ENCODE data around the gene NUP210L. TPM values are rescaled to one million over a fixed set of nuclear protein-coding genes. Genes with fewer than 3 reads are reported as not detected.

Gene NUP210L
- total and polyA plus RNA-seq, 2 of the 13 experiments (the other 11 are each of a cell fraction or from before 2014, with no cell fraction given), result not detected

GRCh38 chr1:154012129-154012528 is 142.7 kb downstream of the NUP210L start (continued):
- TF ChIP-seq, protein P1, sequence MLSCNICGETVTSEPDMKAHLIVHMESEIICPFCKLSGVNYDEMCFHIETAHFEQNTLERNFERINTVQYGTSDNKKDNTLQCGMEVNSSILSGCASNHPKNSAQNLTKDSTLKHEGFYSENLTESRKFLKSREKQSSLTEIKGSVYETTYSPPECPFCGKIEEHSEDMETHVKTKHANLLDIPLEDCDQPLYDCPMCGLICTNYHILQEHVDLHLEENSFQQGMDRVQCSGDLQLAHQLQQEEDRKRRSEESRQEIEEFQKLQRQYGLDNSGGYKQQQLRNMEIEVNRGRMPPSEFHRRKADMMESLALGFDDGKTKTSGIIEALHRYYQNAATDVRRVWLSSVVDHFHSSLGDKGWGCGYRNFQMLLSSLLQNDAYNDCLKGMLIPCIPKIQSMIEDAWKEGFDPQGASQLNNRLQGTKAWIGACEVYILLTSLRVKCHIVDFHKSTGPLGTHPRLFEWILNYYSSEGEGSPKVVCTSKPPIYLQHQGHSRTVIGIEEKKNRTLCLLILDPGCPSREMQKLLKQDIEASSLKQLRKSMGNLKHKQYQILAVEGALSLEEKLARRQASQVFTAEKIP (CRISPR knock-in tag; IDR thresholded peaks at IDR 0.05; ENCODE audit: borderline replicate concordance), result no peak
- TF ChIP-seq TAF1 (CRISPR knock-in tag; IDR thresholded peaks at IDR 0.05) (no peak), CENPBD1 (CRISPR knock-in tag; IDR thresholded peaks at IDR 0.05; ENCODE audit: borderline replicate concordance, low read depth) (no peak), SRF (IDR thresholded peaks at IDR 0.05; ENCODE audit: low read depth, low read length) (no peak)

GRCh38 chr1:154006136-154006535 is 148.7 kb downstream of the NUP210L start:
- H3K4me2 ChIP-seq (ENCODE audit: low read depth, low read length), result no peak overlapping the region
- FAIRE-seq, result no peak
- DNase-seq (ENCODE audit: low spot score), result no peak
- WGBS (ENCODE audit: low lambda C conversion rate), result 72% methylated on average over 3 of the region's 3 CpGs
- H4K20me1 ChIP-seq (ENCODE audit: insufficient read depth, low read length), result no peaks in the 10 kb centered on the region
- no peak overlapping the region for H2AFZ ChIP-seq (ENCODE audit: low read length)
- no peaks in the 10 kb centered on the region for H3K36me3 ChIP-seq (replicated peaks in 1 of 2; ENCODE audit: control insufficient read depth in 1 of 2, insufficient read depth in 2 of 2, low read length in 2 of 2)
- H3K27ac ChIP-seq (ENCODE audit: extremely low read length, insufficient read depth, low read length), result no peak overlapping the region
- H3K9me3 ChIP-seq (ENCODE audit: low read length), result no peaks in the 10 kb centered on the region
- no peaks in the 10 kb centered on the region for H3K79me2 ChIP-seq (ENCODE audit: insufficient read depth, low read length)
- no peak overlapping the region for H3K9ac ChIP-seq (ENCODE audit: insufficient read depth, low read depth, low read length)
- in situ Hi-C loops (cut with HindIII; ENCODE audit: extremely low pct_ligation_motif_present, low pct_unique_long_range_greater_than_20kb) (no loop called here), intact Hi-C loops (cut with micrococcal nuclease; ENCODE audit: unreplicated experiment) (no loop called here)
- no TSS peak for BruUV-seq (replicated peaks)
- ATAC-seq, result no peak
- ChIA-PET CTCF (ENCODE audit: low intra/inter-chr PET ratio, low total read pairs) (no interaction called here), POLR2A (interaction anchor here (2.3 kb wide), 1 partner anchor 15 kb away, joined by 5 read pairs; the partner anchor contains the start of gene RPS27)
- H3K4me3 ChIP-seq (replicated peaks in 1 of 3; ENCODE audit: insufficient read depth in 1 of 3, low read depth in 2 of 3, low read length in 3 of 3), result no peak overlapping the region
- peaks cover 10% of the 10 kb centered on the region for H3K4me1 ChIP-seq (ENCODE audit: insufficient read depth, low read length)
- no peaks in the 10 kb centered on the region for H3K27me3 ChIP-seq (ENCODE audit: control insufficient read depth in 1 of 2, insufficient read depth in 2 of 2, low read length in 2 of 2)
- TF ChIP-seq PAWR (CRISPR knock-in tag; IDR thresholded peaks at IDR 0.05; ENCODE audit: borderline replicate concordance) (no peak), ASH2L (IDR thresholded peaks at IDR 0.05; ENCODE audit: insufficient read length, low read depth, low read length) (no peak), ZNF770 (CRISPR knock-in tag; IDR thresholded peaks at IDR 0.05) (no peak), MAFG (CRISPR knock-in tag; IDR thresholded peaks at IDR 0.05) (no peak), ZNF431 (CRISPR knock-in tag; IDR thresholded peaks at IDR 0.05; ENCODE audit: borderline replicate concordance, low read depth) (no peak), TARDBP (CRISPR knock-in tag; IDR thresholded peaks at IDR 0.05) (no peak), ZBTB7A (CRISPR knock-in tag; IDR thresholded peaks at IDR 0.05) (no peak)
- TF ChIP-seq, protein P2, sequence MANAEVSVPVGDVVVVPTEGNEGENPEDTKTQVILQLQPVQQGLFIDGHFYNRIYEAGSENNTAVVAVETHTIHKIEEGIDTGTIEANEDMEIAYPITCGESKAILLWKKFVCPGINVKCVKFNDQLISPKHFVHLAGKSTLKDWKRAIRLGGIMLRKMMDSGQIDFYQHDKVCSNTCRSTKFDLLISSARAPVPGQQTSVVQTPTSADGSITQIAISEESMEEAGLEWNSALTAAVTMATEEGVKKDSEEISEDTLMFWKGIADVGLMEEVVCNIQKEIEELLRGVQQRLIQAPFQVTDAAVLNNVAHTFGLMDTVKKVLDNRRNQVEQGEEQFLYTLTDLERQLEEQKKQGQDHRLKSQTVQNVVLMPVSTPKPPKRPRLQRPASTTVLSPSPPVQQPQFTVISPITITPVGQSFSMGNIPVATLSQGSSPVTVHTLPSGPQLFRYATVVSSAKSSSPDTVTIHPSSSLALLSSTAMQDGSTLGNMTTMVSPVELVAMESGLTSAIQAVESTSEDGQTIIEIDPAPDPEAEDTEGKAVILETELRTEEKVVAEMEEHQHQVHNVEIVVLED (CRISPR knock-in tag; IDR thresholded peaks at IDR 0.05; ENCODE audit: borderline replicate concordance), result no peak
- TF ChIP-seq, protein P3, sequence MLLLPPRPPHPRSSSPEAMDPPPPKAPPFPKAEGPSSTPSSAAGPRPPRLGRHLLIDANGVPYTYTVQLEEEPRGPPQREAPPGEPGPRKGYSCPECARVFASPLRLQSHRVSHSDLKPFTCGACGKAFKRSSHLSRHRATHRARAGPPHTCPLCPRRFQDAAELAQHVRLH (CRISPR knock-in tag; IDR thresholded peaks at IDR 0.05; ENCODE audit: borderline replicate concordance, low read depth), result no peak
- TF ChIP-seq, protein P4, sequence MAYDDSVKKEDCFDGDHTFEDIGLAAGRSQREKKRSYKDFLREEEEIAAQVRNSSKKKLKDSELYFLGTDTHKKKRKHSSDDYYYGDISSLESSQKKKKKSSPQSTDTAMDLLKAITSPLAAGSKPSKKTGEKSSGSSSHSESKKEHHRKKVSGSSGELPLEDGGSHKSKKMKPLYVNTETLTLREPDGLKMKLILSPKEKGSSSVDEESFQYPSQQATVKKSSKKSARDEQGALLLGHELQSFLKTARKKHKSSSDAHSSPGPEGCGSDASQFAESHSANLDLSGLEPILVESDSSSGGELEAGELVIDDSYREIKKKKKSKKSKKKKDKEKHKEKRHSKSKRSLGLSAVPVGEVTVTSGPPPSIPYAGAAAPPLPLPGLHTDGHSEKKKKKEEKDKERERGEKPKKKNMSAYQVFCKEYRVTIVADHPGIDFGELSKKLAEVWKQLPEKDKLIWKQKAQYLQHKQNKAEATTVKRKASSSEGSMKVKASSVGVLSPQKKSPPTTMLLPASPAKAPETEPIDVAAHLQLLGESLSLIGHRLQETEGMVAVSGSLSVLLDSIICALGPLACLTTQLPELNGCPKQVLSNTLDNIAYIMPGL (CRISPR knock-in tag; IDR thresholded peaks at IDR 0.05; ENCODE audit: borderline replicate concordance in 1 of 2, low read depth in 1 of 2), result no peak

Measured in HepG2 (cell line).